Measurements from ENCODE around the gene FGB.
"Not testable (repeated sequence)": the region's sequence is repeated elsewhere in the genome, so short reads cannot be mapped to it uniquely, and the experiment has no call there.

Gene FGB

DNA sequence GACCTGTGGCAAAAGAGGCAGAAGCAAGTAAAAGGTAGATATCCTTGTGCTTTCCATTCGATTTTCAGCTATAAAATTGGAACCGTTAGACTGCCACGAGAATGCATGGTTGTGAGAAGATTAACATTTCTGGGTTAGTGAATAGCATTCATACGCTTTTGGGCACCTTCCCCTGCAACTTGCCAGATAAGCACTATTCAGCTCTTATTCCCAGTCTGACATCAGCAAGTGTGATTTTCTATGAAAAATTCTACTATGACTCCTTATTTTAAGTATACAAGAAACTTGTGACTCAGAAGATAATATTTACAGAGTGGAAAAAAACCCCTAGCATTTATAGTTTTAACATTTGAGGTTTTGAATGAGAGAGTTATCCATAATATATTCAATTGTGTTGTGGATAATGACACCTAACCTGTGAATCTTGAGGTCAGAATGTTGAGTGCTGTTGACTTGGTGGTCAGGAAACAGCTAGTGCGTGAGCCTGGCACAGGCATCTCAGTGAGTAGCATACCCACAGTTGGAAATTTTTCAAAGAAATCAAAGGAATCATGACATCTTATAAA, 3.9 kb downstream of the FGB start:
- DNase-seq: no peak

DNA sequence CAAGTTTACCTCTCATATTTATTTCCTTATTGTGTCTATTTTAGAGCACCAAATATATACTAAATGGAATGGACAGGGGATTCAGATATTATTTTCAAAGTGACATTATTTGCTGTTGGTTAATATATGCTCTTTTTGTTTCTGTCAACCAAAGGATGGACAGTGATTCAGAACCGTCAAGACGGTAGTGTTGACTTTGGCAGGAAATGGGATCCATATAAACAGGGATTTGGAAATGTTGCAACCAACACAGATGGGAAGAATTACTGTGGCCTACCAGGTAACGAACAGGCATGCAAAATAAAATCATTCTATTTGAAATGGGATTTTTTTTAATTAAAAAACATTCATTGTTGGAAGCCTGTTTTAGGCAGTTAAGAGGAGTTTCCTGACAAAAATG, 6.2 kb downstream of the FGB start:
- DNase-seq: no peak

DNA sequence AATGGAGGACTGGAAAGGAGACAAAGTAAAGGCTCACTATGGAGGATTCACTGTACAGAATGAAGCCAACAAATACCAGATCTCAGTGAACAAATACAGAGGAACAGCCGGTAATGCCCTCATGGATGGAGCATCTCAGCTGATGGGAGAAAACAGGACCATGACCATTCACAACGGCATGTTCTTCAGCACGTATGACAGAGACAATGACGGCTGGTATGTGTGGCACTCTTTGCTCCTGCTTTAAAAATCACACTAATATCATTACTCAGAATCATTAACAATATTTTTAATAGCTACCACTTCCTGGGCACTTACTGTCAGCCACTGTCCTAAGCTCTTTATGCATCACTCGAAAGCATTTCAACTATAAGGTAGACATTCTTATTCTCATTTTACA, 6.8 kb downstream of the FGB start:
- DNase-seq: no peak

DNA sequence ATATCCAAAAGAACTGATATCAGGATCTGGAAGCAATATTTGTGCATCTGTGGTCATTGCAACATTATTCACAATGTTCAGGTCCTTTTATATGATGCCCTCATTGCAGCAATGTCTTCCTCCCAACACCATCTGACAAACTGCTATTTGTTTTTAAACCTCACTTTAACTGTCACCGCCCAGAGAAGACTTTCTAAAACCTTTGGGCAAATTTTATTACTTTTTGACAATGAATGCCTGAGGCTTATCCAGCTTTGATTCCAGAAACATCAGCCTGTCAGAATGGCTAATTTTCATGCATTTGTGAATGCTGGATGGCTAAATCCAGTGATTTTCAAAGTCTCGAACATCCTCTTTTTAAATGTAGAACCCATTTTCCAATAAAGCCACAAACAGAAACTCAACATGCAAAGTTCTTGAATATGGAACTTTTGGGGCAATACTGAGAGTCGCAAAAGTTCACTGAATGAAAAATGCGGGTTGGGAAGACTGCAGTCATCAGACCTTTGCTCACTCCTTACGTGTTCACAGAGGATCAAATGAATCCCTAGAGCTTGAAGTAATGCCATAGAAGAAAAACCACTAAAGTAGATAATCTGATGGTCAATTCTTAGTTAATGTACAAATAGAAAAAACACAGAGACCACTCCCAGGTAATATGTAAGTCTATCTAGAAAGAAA, 10.5 kb downstream of the FGB start:
- no peak for DNase-seq

DNA sequence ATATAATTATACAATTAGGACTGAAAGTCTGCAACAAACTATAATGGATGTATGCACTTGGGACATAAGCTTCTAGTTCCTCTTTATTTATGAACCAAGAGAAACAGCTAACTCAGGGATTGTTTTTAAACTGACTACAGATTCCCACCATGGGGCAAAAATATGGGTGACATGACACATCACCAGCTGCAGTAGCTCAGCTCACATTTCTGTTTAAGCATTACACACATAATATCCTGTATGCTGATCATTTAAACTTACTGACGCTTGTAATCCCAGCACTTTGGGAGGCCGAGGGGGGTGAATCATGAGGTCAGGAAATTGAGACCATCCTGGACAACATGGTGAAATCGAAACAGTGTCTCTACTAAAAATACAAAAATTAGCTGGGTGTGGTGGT, 11.5 kb downstream of the FGB start:
- DNase-seq: no peak

DNA sequence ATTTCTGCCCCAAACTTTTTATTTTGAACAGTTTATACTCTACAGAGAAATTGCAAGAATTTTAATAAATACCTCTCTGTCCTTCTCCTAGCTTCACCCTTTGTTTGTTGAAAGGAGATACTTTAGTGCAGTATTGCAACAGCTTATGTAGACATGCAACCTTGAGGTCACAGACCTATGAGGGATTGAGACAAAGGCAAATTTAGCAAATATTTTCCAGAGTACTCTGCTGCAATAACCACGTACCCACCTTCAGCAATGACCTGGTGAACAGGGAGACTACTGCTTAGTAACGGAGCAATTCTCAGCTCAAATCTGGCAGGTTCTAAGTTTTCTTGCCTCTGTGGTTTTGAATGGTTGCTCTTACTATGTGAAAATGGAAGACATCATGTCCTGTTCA, 14.5 kb downstream of the FGB start:
- no peak for DNase-seq

DNA sequence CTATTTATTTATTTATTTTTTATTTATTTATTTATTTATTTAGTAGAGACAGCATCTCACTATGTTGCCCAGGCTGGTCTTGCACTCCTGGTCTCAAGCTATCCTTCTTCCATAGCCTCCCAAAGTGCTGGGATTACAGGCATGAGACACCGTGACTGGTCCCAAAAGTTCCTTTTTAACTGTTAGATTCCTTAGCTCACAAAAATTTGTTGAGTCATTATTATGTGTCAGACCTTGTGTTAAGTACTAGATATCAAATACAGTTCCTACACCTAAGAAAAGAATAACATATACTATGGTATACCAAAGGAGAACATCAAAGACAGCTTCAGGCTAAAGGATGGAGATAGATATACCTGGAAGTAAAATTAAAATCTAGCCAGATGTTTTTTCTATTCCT, 16.1 kb downstream of the FGB start:
- DNase-seq: no peak

DNA sequence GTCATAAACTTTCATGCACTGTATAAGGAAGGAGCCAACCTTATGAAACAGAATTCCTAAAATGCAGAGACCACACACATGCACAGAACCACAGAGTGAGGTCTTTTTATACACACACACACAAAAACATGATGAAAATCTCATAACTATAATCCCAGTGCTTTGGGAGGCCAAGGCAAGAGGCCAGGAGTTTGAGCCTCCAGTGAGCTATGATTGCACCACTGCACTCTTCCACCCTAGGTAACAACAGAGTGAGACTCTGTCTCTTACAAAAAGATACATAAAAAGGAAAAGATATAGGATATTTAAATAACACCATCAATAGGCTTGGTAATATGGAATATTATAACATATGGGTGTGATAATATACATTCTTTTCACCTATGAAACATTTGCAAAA, 17.1 kb downstream of the FGB start:
- no peak for DNase-seq

DNA sequence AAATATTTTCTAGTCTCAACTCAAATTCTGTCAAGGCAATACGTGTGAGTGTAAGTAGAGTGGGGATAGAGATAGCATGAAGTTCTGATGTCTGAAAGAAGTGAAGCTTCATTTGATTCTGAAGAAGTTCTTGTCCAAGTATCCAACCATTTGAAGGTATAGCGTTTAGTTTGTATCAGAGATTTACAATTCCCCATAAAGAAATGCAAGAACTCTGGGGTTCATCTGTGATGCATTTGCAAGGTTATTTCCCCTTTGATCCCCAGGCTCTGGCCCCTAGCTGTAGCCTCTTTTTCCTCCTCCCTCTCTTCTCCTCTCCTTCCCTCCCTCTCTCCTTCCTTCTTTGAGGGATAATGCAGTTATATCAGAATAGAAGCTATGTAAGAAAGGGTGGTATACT, 19.9 kb downstream of the FGB start:
- DNase-seq: no peak

DNA sequence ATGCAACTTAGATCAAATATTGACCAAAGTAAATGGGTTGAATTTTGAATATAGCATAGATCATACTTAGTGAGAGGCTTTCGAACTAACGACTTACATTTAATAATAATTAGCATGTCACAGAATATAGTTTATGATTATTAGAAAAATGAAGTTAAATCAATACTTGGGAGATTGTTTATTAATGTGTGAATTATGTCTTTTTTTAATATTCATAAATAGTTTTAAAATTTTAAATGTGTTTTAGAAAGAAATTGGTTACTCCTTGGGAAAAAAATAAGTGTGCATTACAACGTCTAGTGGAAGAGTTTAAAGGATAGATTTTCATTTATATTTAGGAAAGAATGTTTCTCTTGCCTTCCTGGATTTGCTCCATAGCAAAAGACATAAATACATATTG, 20.4 kb downstream of the FGB start:
- DNase-seq: no peak

DNA sequence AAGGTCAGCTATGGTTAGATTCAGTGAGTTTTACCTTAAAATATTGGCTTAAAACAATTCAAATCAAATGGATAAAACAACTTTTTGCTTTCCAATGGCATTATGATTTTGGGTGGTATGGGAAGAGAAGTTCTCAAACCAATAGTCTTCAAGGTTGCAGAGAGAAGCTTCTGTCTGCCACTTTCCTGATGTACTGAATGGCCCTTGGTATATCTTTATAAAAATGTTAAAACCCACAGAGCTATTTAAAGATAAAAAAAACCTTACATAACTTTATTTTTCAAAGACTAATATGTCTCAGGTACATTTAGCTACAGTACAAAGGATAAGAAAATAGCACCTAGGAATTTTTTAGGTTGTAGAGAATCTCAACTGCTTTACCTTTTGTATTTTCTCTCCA, 20.9 kb downstream of the FGB start:
- no peak for DNase-seq

DNA sequence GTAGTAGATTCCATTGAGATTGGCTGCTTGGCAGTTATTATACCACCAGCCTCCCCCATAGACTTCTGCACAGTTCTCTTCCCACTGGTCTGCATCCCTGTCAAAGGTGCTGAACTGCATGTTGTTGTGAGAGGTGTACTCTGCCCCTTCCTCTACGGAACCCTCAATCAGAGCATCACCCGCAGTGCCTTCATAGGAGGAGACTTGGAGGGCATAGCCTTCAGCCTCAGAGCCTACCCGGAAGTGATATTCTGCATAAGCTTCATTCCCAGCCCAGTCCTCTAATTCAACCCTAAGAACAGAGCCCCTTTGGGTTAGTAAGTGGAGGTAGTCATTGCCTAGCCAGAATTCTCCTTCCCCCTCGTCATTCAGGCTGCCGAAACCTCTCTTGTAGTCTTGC, 21.4 kb downstream of the FGB start:
- DNase-seq: no peak

DNA sequence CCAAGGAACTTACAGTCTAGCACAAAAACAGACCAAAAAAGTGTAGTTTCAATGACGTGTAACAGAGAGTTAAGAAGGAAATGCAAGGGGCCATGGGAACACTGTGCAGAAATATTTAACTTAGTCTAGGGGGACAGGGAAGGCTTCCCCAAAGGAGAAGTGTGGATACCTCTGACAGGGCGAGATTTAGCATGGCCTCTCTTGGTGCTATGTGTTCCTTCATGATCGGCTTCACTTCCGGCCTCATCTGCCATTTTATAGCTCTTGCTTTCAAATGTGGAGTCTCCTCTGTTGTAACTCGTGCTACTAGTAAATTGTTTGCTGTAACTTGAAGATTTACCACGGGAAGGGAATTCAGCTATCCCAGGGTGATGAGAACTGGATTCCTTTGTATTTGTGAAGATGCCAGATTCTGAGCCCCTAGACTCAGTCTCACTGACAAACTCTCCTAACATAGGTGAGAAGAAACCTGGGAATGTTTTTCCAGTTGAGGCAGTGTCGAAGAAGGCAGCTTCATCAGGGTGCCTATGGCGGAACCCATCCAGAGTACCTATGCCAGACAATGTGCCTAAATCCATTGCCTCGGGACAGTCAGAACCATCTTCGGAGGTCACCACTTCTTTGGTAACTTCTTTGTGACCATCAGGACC, 22.7 kb downstream of the FGB start:
- DNase-seq: no peak

DNA sequence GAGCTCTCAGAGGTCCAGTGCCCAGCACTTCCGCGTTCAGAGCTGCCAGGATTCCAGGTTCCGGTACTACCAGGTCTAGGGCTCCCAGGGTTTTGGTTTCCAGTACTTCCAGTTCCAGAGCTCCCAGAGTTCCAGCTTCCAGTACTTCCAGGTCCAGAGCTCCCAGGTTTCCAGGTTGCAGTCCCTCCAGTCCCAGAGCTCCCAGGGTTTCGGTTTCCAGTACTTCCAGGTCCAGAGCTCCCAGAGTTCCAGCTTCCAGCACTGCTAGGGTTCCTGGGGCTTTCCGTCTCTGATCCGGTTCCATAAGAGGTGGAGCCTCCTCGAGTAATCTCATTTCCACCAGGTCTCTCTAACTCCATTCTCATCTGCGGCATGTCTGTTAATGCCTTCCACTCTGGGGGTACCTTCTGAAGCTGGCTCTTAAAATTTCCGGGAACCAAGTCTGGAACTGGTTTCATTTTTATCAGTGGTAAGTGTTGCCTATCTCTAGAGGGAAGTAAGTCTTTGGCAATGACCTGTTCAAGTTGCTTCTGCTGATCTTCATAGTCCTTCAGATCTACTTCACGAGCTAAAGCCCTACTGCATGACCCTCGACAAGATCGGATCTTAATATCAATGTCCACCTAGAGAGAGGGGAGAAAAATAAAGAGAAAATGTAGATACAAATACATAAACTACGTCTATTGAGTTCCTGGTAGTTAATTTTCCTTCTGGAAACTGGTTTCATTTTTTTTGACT, 23.7 kb downstream of the FGB start:
- DNase-seq: no peak

DNA sequence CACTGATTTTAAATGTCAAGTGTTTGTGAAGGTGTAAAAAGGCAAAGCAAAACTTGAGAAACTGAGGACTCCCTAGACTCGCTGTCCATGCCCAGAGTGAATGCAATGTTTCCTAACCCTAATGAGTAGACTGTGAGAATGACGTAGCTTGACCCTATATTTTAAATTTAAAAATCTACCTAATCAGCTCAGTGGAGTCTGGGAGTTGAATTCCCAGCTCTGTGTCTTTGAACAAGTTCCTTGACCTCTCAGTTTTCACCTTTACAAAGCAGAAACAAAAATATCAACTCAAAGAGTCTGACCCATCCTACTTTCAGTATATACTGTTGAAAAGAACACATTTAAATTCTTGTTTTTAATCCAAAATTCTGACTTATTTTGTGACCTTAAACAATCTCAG, 25.4 kb downstream of the FGB start:
- no peak for DNase-seq

DNA sequence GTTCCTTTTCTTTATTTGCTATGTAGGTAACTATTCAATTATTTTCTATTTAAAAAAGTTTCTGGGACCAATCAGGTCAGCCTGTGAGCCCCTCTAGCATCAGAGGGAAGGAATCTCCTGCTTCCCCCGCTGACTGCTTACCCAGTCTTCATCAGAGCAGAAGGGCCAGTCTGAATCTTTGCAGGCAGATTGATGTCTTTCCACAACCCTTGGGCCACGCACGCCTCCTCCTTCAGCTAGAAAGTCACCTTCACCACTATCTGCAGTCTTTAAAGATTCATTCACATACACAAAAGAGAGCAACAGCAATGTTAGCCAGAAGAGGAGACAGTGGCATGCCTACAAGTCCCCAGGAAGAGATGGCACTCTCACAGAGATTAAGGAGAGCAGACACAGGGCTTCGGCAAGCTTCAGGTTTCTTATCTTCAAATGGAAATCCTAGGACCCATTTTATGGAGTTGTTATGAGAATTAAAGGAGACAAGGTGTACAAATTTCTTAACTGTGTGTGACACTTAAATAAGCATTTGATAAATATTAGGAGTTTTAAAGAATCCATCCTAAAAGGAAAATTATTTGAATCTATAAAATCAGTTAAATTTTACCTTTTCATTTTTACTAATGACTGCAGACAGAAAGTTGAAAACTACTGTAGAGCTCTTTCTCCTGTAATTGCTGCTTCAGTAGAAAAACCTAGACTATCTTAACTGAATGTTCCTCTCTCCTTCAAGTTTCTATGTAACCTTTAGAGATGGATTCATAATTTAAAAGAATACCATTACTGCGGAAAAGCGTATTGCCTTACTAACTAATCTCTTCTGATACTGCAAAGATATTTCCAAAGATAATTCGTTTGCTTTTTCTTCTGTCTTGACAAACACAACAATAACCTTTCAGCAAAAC, 26.7 kb downstream of the FGB start:
- DNase-seq: no peak

DNA sequence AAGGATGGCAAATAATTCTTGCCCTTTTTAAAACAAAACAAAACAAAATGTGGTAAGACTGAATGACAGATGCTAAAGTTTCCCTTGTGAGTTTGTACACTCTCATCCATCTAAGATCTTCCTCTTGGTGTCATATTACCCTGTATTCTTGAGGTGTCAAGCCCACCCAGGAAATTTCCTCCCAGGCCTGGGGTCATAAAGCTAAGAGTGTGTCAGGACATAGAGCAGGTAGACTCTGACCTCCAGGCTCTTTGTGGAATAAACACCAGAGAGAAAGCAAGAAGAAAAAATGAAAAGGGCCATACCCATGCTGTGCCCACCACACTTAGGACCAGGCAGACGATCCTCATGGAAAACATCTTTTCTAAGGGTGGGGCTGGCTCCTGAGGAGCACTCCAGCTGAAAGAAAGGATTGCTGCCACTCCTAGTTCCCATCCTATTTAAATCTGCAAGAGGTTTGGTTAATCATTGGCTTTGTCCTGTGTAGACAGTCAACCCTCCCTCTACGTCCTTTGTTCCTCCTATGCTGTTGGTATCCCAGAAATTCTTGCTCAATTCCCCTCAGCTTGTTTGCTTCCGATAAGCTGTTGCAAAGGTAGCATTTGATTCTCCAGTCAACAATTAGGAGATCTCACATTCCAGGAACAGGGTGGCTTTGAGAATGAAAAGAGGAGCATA, 27.7 kb downstream of the FGB start, which contains the start of gene FGA:
TSS of gene FGA (minus strand) at position 414 of the 678 bp plus-strand sequence. CDS start at position 359, 55 bp downstream.
- DNase-seq: no peak

DNA sequence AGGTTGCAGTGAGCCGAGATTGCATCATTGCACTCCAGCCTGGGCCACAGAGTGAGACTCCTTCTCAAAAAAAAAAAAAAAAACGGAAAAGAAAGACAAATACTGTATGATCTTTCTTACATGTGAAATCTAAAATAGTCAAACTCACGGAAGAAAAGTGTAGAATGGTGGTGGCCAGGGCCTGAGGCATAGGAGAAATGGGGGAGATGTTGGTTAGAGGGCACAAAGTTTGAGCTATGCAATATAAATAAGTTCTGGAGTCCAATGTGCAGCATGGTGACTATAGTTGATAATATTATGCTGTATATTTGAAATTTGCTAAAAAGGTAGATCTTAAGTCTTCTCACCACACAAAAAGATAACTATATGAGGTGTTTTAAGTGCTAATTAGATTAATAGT, 29.1 kb downstream of the FGB start:
- DNase-seq: no peak

DNA sequence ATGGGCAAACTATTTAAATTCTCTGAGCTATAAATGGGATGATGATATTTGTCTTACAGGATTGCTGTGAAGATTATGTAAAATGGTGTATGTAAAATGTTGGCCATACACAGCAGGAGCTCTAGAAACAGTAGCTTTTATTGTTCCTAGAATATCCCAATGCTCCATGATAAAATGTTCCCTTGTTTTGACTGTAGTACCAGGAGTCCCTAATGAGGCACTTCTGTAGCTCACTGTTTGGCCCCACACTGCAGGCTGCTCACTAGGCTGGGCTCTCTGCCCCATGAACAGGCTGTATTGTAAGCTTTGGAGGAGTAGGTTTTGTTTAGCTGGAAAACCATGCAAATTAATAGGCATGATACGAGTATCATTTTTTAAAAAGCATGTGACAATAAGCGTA, 31.1 kb downstream of the FGB start:
- no peak for DNase-seq

DNA sequence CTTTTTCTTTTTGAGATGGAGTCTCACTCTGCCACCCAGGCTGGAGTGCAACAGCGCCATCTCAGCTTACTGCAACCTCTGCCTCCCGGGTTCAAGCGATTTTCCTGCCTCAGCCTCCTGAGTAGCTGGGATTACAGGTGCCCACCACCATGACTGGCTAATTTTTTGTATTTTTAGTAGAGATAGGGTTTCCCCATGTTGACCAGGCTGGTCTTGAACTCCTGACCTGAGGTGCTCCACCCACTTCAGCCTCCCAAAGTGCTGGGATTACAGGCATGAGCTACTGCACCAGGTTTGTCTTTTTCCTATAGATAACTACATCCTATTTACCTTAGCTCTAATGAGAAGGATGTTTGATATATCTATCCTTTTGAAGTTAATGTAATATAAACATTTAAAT, 31.5 kb downstream of the FGB start:
- not testable (repeated sequence) for DNase-seq

DNA sequence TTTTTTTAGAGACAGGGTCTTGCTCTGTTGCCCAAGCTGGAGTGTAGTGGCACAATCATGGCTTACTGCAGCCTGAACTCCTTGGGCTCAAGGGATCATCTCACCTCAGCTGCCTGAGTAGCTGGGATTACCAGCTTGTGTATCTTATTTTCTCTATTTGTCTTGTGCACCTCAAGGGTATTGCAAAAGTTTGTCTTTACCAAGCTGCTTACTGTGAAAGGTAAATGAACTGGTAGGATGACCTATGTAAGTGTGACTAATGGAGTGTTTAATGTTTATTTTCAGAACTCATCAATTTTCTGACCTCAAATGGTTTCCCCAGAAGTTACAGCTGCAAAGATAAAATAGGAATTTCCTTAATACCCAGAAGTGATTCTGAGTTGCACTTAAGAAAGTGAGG, 33.0 kb downstream of the FGB start:
- no peak for DNase-seq

DNA sequence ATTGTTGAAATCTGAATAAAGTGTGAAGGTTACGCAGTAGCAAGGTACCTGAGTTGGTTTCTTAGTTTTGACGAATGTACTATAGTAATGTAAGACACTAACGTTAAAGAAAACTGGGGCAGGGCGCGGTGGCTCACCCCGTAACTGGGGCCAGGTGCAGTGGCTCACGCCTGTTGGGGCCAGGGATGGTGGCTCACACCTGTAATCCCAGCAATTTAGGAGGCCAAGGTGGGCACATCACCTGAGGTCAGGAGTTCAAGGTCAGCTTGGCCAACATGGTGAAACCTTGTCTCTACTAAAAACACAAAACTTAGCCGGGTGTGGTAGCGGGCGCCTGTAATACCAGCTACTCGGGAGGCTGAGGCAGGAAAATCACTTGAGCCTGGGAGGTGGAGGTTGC, 34.5 kb downstream of the FGB start:
- DNase-seq: not testable (repeated sequence)

Measured in CD4-positive, alpha-beta T cell treated with Interleukin-6 for 4 hours (primary cell).